GM12878 (cell line): ENCODE data around the gene KLRD1. TPM values are rescaled to one million over a fixed set of nuclear protein-coding genes. Genes with fewer than 3 reads are reported as not detected.

Experiments
- ATAC-seq: fragments of 200-7000 bp; cut with Tn5 transposase; 3 replicates; pipeline ENCODE4 v1.9.1; 2020; ENCODE audit warnings: mild to moderate bottlenecking, moderate library complexity
- Bru-seq: library from RNA; stranded (reverse); fragments of 400-500 nt; gene quantifications from one replicate; lab custom pipeline; 2021; lab: Mats Ljungman, UMichigan
- BruChase-seq, 2 experiments: library from RNA; stranded (reverse); fragments of 400-500 nt; gene quantifications; one replicate each; lab custom pipeline; 2021; lab: Mats Ljungman, UMichigan
- BruUV-seq: library from RNA; stranded (reverse); fragments of 400-500 nt; replicated peaks from 2 replicates; lab custom pipeline; 2021; lab: Mats Ljungman, UMichigan
- CTCF ChIA-PET: fragments of 300-600 bp; sonication (Branson Sonifier 250); formaldehyde crosslinking; extraction: SDS; loops from one replicate; lab custom pipeline; 2021; ENCODE audit warnings: inconsistent platforms; lab: Yijun Ruan, JAX
- POLR2A ChIA-PET: fragments of 350-600 bp; formaldehyde crosslinking; extraction: SDS; loops from one replicate; lab custom pipeline; 2021; ENCODE audit warnings: inconsistent platforms; lab: Charles Lee
- RAD21 ChIA-PET: fragments of 300-600 bp; sonication (Branson Sonifier 250); formaldehyde crosslinking; loops from one replicate; lab custom pipeline; 2023; ENCODE audit warnings: antibody characterized with exemption; ENCODE audit not compliant: unreplicated experiment; lab: Charles Lee
- SMC1A ChIA-PET: fragments of 300-600 bp; sonication (Branson Sonifier 250); formaldehyde crosslinking; loops from one replicate; lab custom pipeline; 2023; ENCODE audit not compliant: unreplicated experiment, uncharacterized antibody; lab: Charles Lee
- DNase-seq: peaks from one replicate; pipeline ENCODE4 v3.0.0-alpha.2; 2011; ENCODE audit warnings: low read depth, low spot score
- FAIRE-seq: peaks from 3 replicates; lab custom pipeline; 2011; peaks lifted over from hg19 to GRCh38; lab: Jason Lieb, UNC
- H2AFZ ChIP-seq: 2 replicates; pipeline ENCODE4 v1.6.0; 2011; ENCODE audit warnings: low read depth, low read length, control low read depth; ENCODE audit not compliant: control insufficient read depth
- H3K27ac ChIP-seq: 2 replicates; pipeline ENCODE4 v1.5.1; 2011; ENCODE audit warnings: control low read depth; ENCODE audit not compliant: control insufficient read depth, insufficient read depth
- H3K27me3 ChIP-seq, 2 experiments: replicated peaks in 1 of 2; 2 replicates each; pipeline versions ENCODE4 v1.6.0 to v1.6.1; 2011; ENCODE audit warnings: low read length in 1 of 2; ENCODE audit not compliant: control insufficient read depth in 2 of 2, insufficient read depth in 2 of 2
- H3K36me3 ChIP-seq, 2 experiments: 2 replicates each; pipeline ENCODE4 v1.5.1; 2011; ENCODE audit warnings: low read length in 1 of 2; ENCODE audit not compliant: control insufficient read depth in 2 of 2, insufficient read depth in 2 of 2
- H3K4me1 ChIP-seq: 2 replicates; pipeline ENCODE4 v1.6.1; 2011; ENCODE audit warnings: mild to moderate bottlenecking, low read length, moderate library complexity, mixed read lengths; ENCODE audit not compliant: control insufficient read depth, insufficient read depth
- H3K4me2 ChIP-seq: 2 replicates; pipeline ENCODE4 v1.6.0; 2011; ENCODE audit warnings: control low read depth; ENCODE audit not compliant: control insufficient read depth, insufficient read depth
- H3K4me3 ChIP-seq: fragments of 200-600 bp; sonication (generic); 2 replicates; pipeline ENCODE4 v1.5.1; 2016
- H3K79me2 ChIP-seq: 2 replicates; pipeline ENCODE4 v1.6.0; 2011; ENCODE audit warnings: low read length; ENCODE audit not compliant: control insufficient read depth, insufficient read depth
- H3K9ac ChIP-seq: 2 replicates; pipeline ENCODE4 v1.8.0; 2011; ENCODE audit warnings: low read length, control low read depth, mixed read lengths; ENCODE audit not compliant: control insufficient read depth, insufficient read depth
- H3K9me3 ChIP-seq: replicated peaks from 3 replicates; pipeline ENCODE4 v1.5.1; 2011; ENCODE audit warnings: mild to moderate bottlenecking, low read length; ENCODE audit not compliant: control insufficient read depth, insufficient read depth
- H4K20me1 ChIP-seq: 2 replicates; pipeline ENCODE4 v1.6.0; 2011; ENCODE audit not compliant: control insufficient read depth, insufficient read depth
- HDAC6 ChIP-seq: fragments of 200-600 bp; sonication (generic); IDR thresholded peaks from one replicate; pipeline ENCODE4 v1.8.0; 2017; ENCODE audit warnings: antibody characterized with exemption; ENCODE audit not compliant: unreplicated experiment
- ZBTB40 ChIP-seq: fragments of 450-650 bp; IDR thresholded peaks from 2 replicates; pipeline ENCODE4 v1.6.1; 2016; ENCODE audit warnings: mild to moderate bottlenecking, moderate library complexity, borderline replicate concordance
- ZNF24 ChIP-seq: fragments of 450-650 bp; IDR thresholded peaks from 2 replicates; pipeline ENCODE4 v1.6.1; 2017; ENCODE audit warnings: antibody characterized with exemption, mild to moderate bottlenecking
- ZNF274 ChIP-seq: IDR thresholded peaks from one replicate; pipeline ENCODE4 v1.8.0; 2011; ENCODE audit not compliant: insufficient read length, insufficient read depth
- ZNF687 ChIP-seq: fragments of 450-650 bp; IDR thresholded peaks from 2 replicates; pipeline ENCODE4 v1.6.1; 2017; ENCODE audit warnings: mild to moderate bottlenecking, moderate library complexity
- WGBS: methylation state at CpG from one replicate; pipeline ENCODE4 v1.1.6; 2016; ENCODE audit warnings: low lambda C conversion rate; ENCODE audit not compliant: insufficient replicate concordance, insufficient coverage; ENCODE audit errors: missing lambda C conversion rate; 5-methylcytosine and 5-hydroxymethylcytosine counted together
- in situ Hi-C: fragments of 300-500 bp; cut with MboI; formaldehyde crosslinking; loops from 9 replicates; pipeline ENCODE4 v1.14.3; 2018; ENCODE audit warnings: mixed read lengths
- intact Hi-C: fragments of 100-400 bp; cut with micrococcal nuclease; formaldehyde crosslinking; loops from one replicate; pipeline ENCODE4 v1.14.2; 2022; ENCODE audit not compliant: unreplicated experiment
- long read RNA-seq, 2 experiments: library from polyadenylated mRNA; unstranded; transcript quantifications; one replicate each; pipeline ENCODE4 v2.0.0, GENCODE V29; 2019 to 2020
- polyA minus RNA-seq, 3 experiments: library from RNA; depleted of rRNA, polyadenylated mRNA; stranded (reverse); fragments of >200 nt; gene quantifications; 2 replicates each; pipeline ENCODE4 v1.2.3, GENCODE V29; 2011
- polyA plus RNA-seq, 11 experiments: library from polyadenylated mRNA; depleted of rRNA in 4 of 11; unstranded in 6 of 11; stranded (reverse) in 5 of 11; fragments of >200 nt; fragmentation: Nextera tagmentation in 4 of 11; fragmentation: Illumina TruSeq in 1 of 11; extraction: Ambion mirVana in 4 of 11; extraction: Trizol in 1 of 11; gene quantifications; 1 replicate in 1 of 11; 2 replicates in 10 of 11; pipeline versions ENCODE4 v1.2.1 to v1.2.3, GENCODE V29; 2011 to 2016; ENCODE audit warnings: inconsistent platforms in 2 of 11, missing spikeins in 2 of 11, low read depth in 1 of 11
- total RNA-seq, 4 experiments: library from RNA; depleted of rRNA in 3 of 4; stranded (reverse); fragments of >200 nt in 3 of 4; fragmentation: Illumina TruSeq in 1 of 4; extraction: Trizol in 1 of 4; gene quantifications; 2 replicates each; pipeline versions ENCODE4 v1.2.1 to v1.2.3, GENCODE V29; 2013 to 2021
- TF ChIP-seq, protein P1 (sequence below): IDR thresholded peaks from 2 replicates; pipeline ENCODE4 v1.6.1; 2011; ENCODE audit warnings: borderline replicate concordance, low read depth, mild to moderate bottlenecking, moderate library complexity, low read length; ENCODE audit not compliant: insufficient read depth, poor library complexity, severe bottlenecking

KLRD1 gene
- total RNA-seq (2013; cell fraction: nucleolus; rRNA removed): 0.20 and 0.48 TPM in 2 replicates
- total RNA-seq (2014; rRNA removed) (under 0.01 TPM in 2 replicates), total RNA-seq (2014; rRNA removed; fragmentation: Illumina TruSeq; extraction: Trizol) (0.05 TPM in 1 of 2 replicates, not detected in the other), total RNA-seq (2021) (0.21 TPM in 1 of 2 replicates, not detected in the other), polyA plus RNA-seq (2011; rRNA removed) (0.39 and 0.50 TPM in 2 replicates), polyA plus RNA-seq (2014; fragmentation: Illumina TruSeq; extraction: Trizol) (0.03 and 0.63 TPM in 2 replicates), polyA plus RNA-seq (2014; fragmentation: Nextera tagmentation; extraction: Ambion mirVana) (under 1 TPM; 0.11 to 0.15 TPM), polyA plus RNA-seq (2014; rRNA removed) (not detected in 2 replicates), polyA plus RNA-seq (2016; fragmentation: Nextera tagmentation; extraction: Ambion mirVana) (under 1 TPM in 1 of 2 experiments, not detected in 1; 0.19 TPM), polyA minus RNA-seq (2011; rRNA and poly(A)+ RNA removed) (0.05 and 0.95 TPM in 2 replicates), Bru-seq, nascent RNA (percentile 7 among the genes with signal in this experiment), BruChase-seq, experiment 1, labeled RNA remaining after a 6-hour chase (percentile 7 among the genes with signal in this experiment), BruChase-seq, experiment 2, labeled RNA remaining after a 2-hour chase (not detected)
- 0.47 TPM for polyA plus RNA-seq (2011; ENCODE audit: low read depth)
- polyA plus RNA-seq (2011; cell fraction: cytosol; rRNA removed): 0.13 and 0.19 TPM in 2 replicates
- 0.09 and 0.10 TPM in 2 replicates for polyA plus RNA-seq (2011; cell fraction: nucleus; rRNA removed)
- 0.62 and 0.93 TPM in 2 replicates for polyA plus RNA-seq (2012)
- not detected in 2 replicates for polyA minus RNA-seq (2011; cell fraction: cytosol; rRNA and poly(A)+ RNA removed)
- 0.19 and 0.24 TPM in 2 replicates for polyA minus RNA-seq (2011; cell fraction: nucleus; rRNA and poly(A)+ RNA removed)
- long read RNA-seq, experiment 1: 0 reads
- long read RNA-seq, experiment 2, partial matches to known transcripts: 0 of 1 reads
- long read RNA-seq, experiment 2, other reads (novel, unspliced or antisense): 1 of 1 reads

DNA sequence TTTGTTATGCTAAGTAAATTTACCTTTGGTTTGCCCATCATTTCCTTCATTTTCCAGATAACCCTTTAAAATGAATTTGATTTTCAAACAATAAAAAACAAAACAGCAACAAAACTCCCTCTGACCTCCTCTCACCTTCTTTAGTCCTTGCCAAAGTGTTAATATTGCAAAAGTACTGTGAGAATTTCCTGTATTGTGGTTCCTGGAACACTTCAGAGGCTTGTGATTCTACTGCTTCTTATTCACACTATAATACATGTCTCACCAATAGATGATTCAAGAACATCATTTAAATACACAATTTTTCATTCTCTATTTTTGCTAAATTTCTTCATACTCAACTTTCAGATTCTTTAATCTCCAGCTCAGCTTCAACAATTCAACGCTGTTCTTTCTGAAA is at the start of gene KLRD1:
KLRD1 (plus strand) TSS at position 241 of the 400 bp plus-strand sequence. CDS start 208 bp downstream, outside the sequence.
- no peak for FAIRE-seq
- RAD21 ChIA-PET: no interaction called here
- no peaks in the 10 kb centered on the region for H3K79me2 ChIP-seq
- no peaks in the 10 kb centered on the region for H4K20me1 ChIP-seq
- peaks cover 2% of the 10 kb centered on the region; the same call in 2 of the 3 replicates for H3K9me3 ChIP-seq
- H3K27me3 ChIP-seq: no peaks in the 10 kb centered on the region
- CTCF ChIA-PET: no interaction called here
- no peak for ATAC-seq
- WGBS: 29% methylated on average over 1 of the region's 1 CpG
- no TSS peak for BruUV-seq
- no peak within 1 kb of the TSS for H3K9ac ChIP-seq
- no peak for DNase-seq
- H3K4me1 ChIP-seq: no peaks in the 10 kb centered on the region
- no peak within 1 kb of the TSS for H3K4me3 ChIP-seq
- in situ Hi-C loops: no loop called here
- no peak within 1 kb of the TSS for H2AFZ ChIP-seq
- no peak within 1 kb of the TSS for H3K4me2 ChIP-seq
- POLR2A ChIA-PET: no interaction called here
- H3K27ac ChIP-seq: no peak within 1 kb of the TSS
- intact Hi-C loops: no loop called here
- H3K36me3 ChIP-seq: no peaks in the 10 kb centered on the region
- SMC1A ChIA-PET: interaction anchor here (1.3 to 1.5 kb wide), 3 partner anchors 10 to 63 kb away, joined by 3 read pairs; no protein-coding TSS in a partner anchor
- TF ChIP-seq ZNF687 (no peak), ZNF274 (no peak), ZBTB40 (no peak), ZNF24 (no peak), HDAC6 (no peak)
- TF ChIP-seq, protein P1, sequence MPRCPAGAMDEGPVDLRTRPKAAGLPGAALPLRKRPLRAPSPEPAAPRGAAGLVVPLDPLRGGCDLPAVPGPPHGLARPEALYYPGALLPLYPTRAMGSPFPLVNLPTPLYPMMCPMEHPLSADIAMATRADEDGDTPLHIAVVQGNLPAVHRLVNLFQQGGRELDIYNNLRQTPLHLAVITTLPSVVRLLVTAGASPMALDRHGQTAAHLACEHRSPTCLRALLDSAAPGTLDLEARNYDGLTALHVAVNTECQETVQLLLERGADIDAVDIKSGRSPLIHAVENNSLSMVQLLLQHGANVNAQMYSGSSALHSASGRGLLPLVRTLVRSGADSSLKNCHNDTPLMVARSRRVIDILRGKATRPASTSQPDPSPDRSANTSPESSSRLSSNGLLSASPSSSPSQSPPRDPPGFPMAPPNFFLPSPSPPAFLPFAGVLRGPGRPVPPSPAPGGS: no peak
